Left lung (tissue), 10 donors: ENCODE measurements around the gene ZNF140. TPM values are rescaled to one million over a fixed set of nuclear protein-coding genes. Genes with fewer than 3 reads are reported as not detected.
A peak's percentile ranks its signal among the peaks of the same experiment; 100 is the strongest.

ENCODE experiments used
- ATAC-seq: fragments of 200-7000 bp; cut with Tn5 transposase; one replicate; pipeline ENCODE4 v1.9.1; 2020; ENCODE audit warnings: moderate library complexity
- DNase-seq, 4 donors: peaks; one replicate each; pipeline ENCODE4 v3.0.0-alpha.2; 2013 to 2020
- H3K27ac ChIP-seq, 2 donors: fragments of 200-600 bp; sonication (generic) in 1 of 2; one replicate each; pipeline versions ENCODE4 v1.5.0 to v1.8.0; 2020 to 2021
- H3K27me3 ChIP-seq, 2 donors: fragments of 200-600 bp; sonication (generic) in 1 of 2; one replicate each; pipeline versions ENCODE4 v1.5.0 to v1.8.0; 2020 to 2021
- H3K36me3 ChIP-seq, 2 donors: fragments of 200-600 bp; sonication (generic) in 1 of 2; one replicate each; pipeline versions ENCODE4 v1.5.0 to v1.8.0; 2020 to 2021
- H3K4me1 ChIP-seq, 2 donors: fragments of 200-600 bp; one replicate each; pipeline ENCODE4 v1.8.0; 2021
- H3K4me3 ChIP-seq, 2 donors: fragments of 200-600 bp; sonication (generic) in 1 of 2; one replicate each; pipeline versions ENCODE4 v1.5.0 to v1.8.0; 2020 to 2021; ENCODE audit warnings: mild to moderate bottlenecking in 1 of 2
- H3K9me3 ChIP-seq, 2 donors: fragments of 200-600 bp; sonication (generic) in 1 of 2; one replicate each; pipeline versions ENCODE4 v1.5.0 to v1.8.0; 2020 to 2021
- CTCF ChIP-seq, 2 donors: fragments of 200-600 bp; sonication (generic) in 1 of 2; IDR thresholded peaks; one replicate each; pipeline versions ENCODE4 v1.5.0 to v1.8.0; 2021; ENCODE audit warnings: antibody characterized with exemption in 2 of 2
- intact Hi-C, 2 donors: fragments of 100-400 bp; cut with DNase I; formaldehyde crosslinking; loops; one replicate each; pipeline versions ENCODE4 v1.11.2 to v1.14.2; 2022
- polyA plus RNA-seq, 6 donors: library from polyadenylated mRNA; unstranded; fragments of 120-200 nt; gene quantifications; one replicate each; pipeline ENCODE4 v1.2.1, GENCODE V29; 2013; ENCODE audit not compliant: insufficient read length in 6 of 6
- total RNA-seq, 2 donors: library from RNA; stranded (reverse); fragmentation: NEBNext Ultra II Directional; extraction: Animal tissue kit (Norgen Biotek cat#: 25700); gene quantifications; one replicate each; pipeline ENCODE4 v1.2.1, GENCODE V29; 2021
- donor health status: DM: no; HTN: yes; CAD: no.
- donor health status: DM: no; HTN: no; CAD: no.

ZNF140 gene
- total and polyA plus RNA-seq, 8 donors: 12.2 to 44.2 (median 40.0) TPM

GRCh38 chr12:133080026-133080367, 726 bp upstream of the ZNF140 start:
- Histone ChIP-seq H3K4me3 (peak overlapping the region; percentile 67 to 76), H3K36me3 (peaks cover 0 to 33% of the 10 kb centered on the region in 2 donors), H3K9me3 (peaks cover 0 to 85% of the 10 kb centered on the region in 2 donors), H3K27me3 (no peaks in the 10 kb centered on the region), H3K4me1 (peaks cover 4 to 5% of the 10 kb centered on the region in 2 donors), H3K27ac (peak overlapping the region; percentile 99)
- ATAC-seq (peak; percentile 94), DNase-seq (peak; percentile 96 to 100 (median 100))
- intact Hi-C loops: no loop called here
- no peak for TF ChIP-seq CTCF (IDR thresholded peaks at IDR 0.05)

GRCh38 chr12:133081159-133081780, 547 bp downstream of the ZNF140 start:
- ATAC-seq (no peak), DNase-seq (peak in 2 of 4 donors; percentile 5 to 32)
- Histone ChIP-seq H3K4me3 (peak overlapping the region; percentile 67 to 76), H3K9me3 (peaks cover 0 to 85% of the 10 kb centered on the region in 2 donors), H3K36me3 (peaks cover 3 to 45% of the 10 kb centered on the region in 2 donors), H3K27ac (peak overlapping the region; percentile 99), H3K27me3 (no peaks in the 10 kb centered on the region), H3K4me1 (peaks cover 4 to 5% of the 10 kb centered on the region in 2 donors)
- intact Hi-C loops: no loop called here
- no peak for TF ChIP-seq CTCF (IDR thresholded peaks at IDR 0.05)

GRCh38 chr12:133083345-133083744, 2.6 kb downstream of the ZNF140 start:
- no peak overlapping the region for H3K27ac ChIP-seq
- DNase-seq (no peak), ATAC-seq (no peak)
- H3K9me3 ChIP-seq: peaks cover 0 to 85% of the 10 kb centered on the region in 2 donors
- H3K4me3 ChIP-seq: no peak overlapping the region
- H3K27me3 ChIP-seq: no peaks in the 10 kb centered on the region
- TF ChIP-seq CTCF (IDR thresholded peaks at IDR 0.05): no peak
- H3K4me1 ChIP-seq: peaks cover 4 to 5% of the 10 kb centered on the region in 2 donors
- intact Hi-C loops: no loop called here
- peaks cover 3 to 66% of the 10 kb centered on the region in 2 donors for H3K36me3 ChIP-seq

GRCh38 chr12:133105620-133106019, 24.9 kb downstream of the ZNF140 start:
- intact Hi-C loops: no loop called here
- Histone ChIP-seq H3K27ac (no peak overlapping the region), H3K4me3 (no peak overlapping the region), H3K36me3 (peaks cover 16 to 83% of the 10 kb centered on the region in 2 donors), H3K4me1 (no peaks in the 10 kb centered on the region), H3K27me3 (no peaks in the 10 kb centered on the region), H3K9me3 (peaks cover 43 to 100% of the 10 kb centered on the region in 2 donors)
- no peak for ATAC-seq
- DNase-seq: no peak
- no peak for TF ChIP-seq CTCF (IDR thresholded peaks at IDR 0.05)

- no peak for TF ChIP-seq CTCF (IDR thresholded peaks at IDR 0.05)
- ATAC-seq (no peak), DNase-seq (no peak)
- H3K27me3 ChIP-seq: no peaks in the 10 kb centered on the region
- intact Hi-C loops: no loop called here
- no peak overlapping the region for H3K27ac ChIP-seq
- H3K36me3 ChIP-seq: peaks cover 16 to 76% of the 10 kb centered on the region in 2 donors
- peaks cover 43 to 100% of the 10 kb centered on the region in 2 donors for H3K9me3 ChIP-seq
- H3K4me3 ChIP-seq: no peak overlapping the region
- no peaks in the 10 kb centered on the region for H3K4me1 ChIP-seq
Observed at GRCh38 chr12:133106253-133106652, 25.5 kb downstream of the ZNF140 start.
